ENCODE results near the gene BLTP2. TPM values are rescaled to one million over a fixed set of nuclear protein-coding genes. Genes with fewer than 3 reads are reported as not detected.

Gene BLTP2
- total RNA-seq, 2 donors from 2014 or later = 114 to 202 TPM

DNA sequence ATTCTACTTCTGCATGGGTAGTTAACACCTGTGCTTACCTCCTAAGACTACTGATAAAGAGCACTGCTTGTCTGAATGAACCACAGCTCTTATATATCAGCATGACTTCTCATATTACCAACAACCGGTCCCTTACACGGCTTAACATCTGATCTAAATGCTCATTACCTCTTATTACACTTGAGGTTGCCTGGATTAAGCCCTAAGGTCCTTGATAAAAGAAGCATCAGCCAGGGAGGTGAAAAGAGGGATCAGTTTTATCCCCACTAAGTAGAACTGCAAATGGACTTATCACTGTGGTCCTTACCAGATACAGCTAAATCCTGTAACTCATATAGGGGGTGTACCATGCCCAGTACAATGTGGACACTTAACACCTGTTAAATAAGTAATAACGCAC, 22.8 kb downstream of the BLTP2 start:
- no peak for DNase-seq
- Histone ChIP-seq H3K9me3 (no peaks in the 10 kb centered on the region), H3K4me3 (no peak overlapping the region), H3K27me3 (no peaks in the 10 kb centered on the region), H3K4me1 (no peaks in the 10 kb centered on the region), H3K27ac (no peak overlapping the region), H3K9ac (ENCODE audit: low read depth in 2 of 2, low read length in 2 of 2) (peak overlapping the region in 1 of 2 donors; percentile 6), H3K36me3 (peaks cover 28% of the 10 kb centered on the region)
- intact Hi-C loops (cut with DNase I) = no loop called here
- TF ChIP-seq, protein P1, sequence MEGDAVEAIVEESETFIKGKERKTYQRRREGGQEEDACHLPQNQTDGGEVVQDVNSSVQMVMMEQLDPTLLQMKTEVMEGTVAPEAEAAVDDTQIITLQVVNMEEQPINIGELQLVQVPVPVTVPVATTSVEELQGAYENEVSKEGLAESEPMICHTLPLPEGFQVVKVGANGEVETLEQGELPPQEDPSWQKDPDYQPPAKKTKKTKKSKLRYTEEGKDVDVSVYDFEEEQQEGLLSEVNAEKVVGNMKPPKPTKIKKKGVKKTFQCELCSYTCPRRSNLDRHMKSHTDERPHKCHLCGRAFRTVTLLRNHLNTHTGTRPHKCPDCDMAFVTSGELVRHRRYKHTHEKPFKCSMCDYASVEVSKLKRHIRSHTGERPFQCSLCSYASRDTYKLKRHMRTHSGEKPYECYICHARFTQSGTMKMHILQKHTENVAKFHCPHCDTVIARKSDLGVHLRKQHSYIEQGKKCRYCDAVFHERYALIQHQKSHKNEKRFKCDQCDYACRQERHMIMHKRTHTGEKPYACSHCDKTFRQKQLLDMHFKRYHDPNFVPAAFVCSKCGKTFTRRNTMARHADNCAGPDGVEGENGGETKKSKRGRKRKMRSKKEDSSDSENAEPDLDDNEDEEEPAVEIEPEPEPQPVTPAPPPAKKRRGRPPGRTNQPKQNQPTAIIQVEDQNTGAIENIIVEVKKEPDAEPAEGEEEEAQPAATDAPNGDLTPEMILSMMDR (IDR thresholded peaks at IDR 0.05) = no peak

DNA sequence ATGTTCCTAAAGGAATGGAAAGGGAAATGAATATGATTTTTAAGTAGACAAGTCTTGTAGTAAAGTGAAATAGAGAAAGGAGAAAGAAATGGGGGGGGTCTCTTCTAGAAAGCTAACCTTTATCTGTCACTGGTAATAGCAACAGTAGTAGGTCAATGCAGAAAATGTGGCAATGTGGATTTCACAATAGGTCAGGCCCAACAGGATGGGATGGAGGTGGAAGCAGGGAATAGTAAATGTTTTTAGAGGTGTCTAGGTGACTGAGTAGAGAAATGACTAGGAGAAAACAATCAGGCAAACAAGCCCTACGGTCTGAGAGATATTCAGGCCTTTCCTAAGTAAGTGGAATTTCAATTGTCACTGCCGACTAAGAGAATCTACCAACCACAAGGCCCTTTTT, 24.9 kb downstream of the BLTP2 start:
- Histone ChIP-seq H3K36me3 (peaks cover 44% of the 10 kb centered on the region), H3K9ac (ENCODE audit: low read depth in 2 of 2, low read length in 2 of 2) (no peak overlapping the region), H3K27me3 (no peaks in the 10 kb centered on the region), H3K27ac (no peak overlapping the region), H3K4me3 (no peak overlapping the region), H3K4me1 (no peaks in the 10 kb centered on the region), H3K9me3 (no peaks in the 10 kb centered on the region)
- no peak for DNase-seq
- TF ChIP-seq, protein P1 (IDR thresholded peaks at IDR 0.05) = no peak
- intact Hi-C loops (cut with DNase I) = no loop called here

DNA sequence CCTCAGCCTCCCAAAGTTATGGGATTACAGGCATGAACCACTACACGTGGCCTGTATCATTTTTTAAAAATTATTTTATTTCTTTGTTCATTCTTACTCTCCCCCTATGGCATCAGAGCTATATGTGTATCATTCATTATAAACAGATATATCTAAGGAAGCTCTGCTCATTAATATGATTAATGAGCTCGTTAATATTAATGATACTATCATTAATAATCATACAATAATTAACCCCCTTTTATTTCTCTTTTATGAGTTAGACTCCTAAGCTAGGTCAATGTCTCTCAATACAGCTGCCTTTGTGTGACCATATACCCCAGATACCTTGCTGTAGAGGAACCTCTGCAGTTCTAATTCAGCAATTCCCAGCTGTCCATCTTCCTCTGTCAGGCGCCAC, 26.5 kb downstream of the BLTP2 start:
- intact Hi-C loops (cut with DNase I) = no loop called here

DNA sequence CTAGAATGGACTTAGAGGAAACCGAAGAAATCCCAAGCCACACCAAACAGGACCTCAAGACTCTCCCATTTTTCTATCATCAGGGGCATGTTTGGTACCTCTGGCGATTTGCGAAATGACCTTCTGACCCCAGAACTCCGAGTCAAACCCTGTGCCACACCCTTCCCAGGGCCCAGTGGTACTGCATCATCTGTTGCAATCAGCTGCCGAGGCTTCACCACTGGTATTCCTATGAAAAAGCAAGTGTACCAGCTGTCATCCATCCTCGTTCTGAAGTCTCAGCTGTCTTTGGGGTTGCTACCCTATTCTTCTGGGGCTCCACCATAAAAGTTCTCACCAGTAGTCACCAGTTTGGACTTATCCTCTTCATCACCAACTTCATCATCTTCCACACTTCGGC, 28.7 kb downstream of the BLTP2 start:
- TF ChIP-seq, protein P1 (IDR thresholded peaks at IDR 0.05) = no peak
- intact Hi-C loops (cut with DNase I) = no loop called here
- Histone ChIP-seq H3K9ac (ENCODE audit: low read depth in 2 of 2, low read length in 2 of 2) (no peak overlapping the region), H3K27ac (no peak overlapping the region), H3K9me3 (no peaks in the 10 kb centered on the region), H3K4me3 (no peak overlapping the region), H3K4me1 (no peaks in the 10 kb centered on the region), H3K27me3 (no peaks in the 10 kb centered on the region), H3K36me3 (peaks cover 35% of the 10 kb centered on the region)
- DNase-seq = no peak

More for the DNA sequence above, 26.5 kb downstream of the BLTP2 start:
- H3K4me3 ChIP-seq = no peak overlapping the region
- no peaks in the 10 kb centered on the region for H3K4me1 ChIP-seq
- no peaks in the 10 kb centered on the region for H3K27me3 ChIP-seq
- H3K9ac ChIP-seq (ENCODE audit: low read depth in 2 of 2, low read length in 2 of 2) = no peak overlapping the region
- TF ChIP-seq, protein P1 (IDR thresholded peaks at IDR 0.05) = no peak
- DNase-seq = no peak
- no peaks in the 10 kb centered on the region for H3K9me3 ChIP-seq
- H3K36me3 ChIP-seq = peaks cover 41% of the 10 kb centered on the region
- no peak overlapping the region for H3K27ac ChIP-seq

DNA sequence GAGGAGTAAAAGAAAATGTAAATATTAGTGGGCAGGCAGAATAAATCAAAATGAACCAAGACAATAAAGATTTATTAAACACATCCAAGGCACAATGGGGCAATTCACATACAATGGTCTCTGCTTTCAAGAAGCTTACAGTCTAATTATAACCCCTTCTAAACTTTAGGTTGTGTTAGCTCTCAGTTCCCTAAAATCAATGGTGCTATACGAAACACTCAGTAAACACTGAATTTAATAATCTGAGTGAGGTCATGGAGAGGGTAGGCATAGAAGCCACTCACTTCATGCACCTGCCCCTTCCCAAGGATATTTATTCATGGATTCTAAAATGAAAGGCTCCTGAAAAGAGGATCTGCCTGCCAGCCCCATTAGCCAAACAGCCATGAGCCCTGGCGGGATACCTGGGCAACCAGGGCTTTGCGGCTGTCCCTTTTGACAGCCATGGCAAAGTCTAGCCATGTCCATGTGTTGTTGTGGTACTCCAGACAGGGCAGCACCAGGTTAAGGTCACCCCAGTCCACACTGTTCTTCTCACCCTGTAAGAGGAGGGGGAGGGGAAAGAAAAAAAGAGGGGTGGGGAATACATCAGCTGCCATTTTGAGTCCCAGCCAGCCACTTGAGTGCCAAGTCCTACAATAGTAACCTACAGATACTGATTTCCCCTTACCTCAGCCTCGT, 29.6 kb downstream of the BLTP2 start:
- no peak for DNase-seq
- no peak overlapping the region for H3K27ac ChIP-seq
- TF ChIP-seq, protein P1 (IDR thresholded peaks at IDR 0.05) = no peak
- no peak overlapping the region for H3K4me3 ChIP-seq
- H3K4me1 ChIP-seq = no peaks in the 10 kb centered on the region
- intact Hi-C loops (cut with DNase I) = no loop called here
- H3K9me3 ChIP-seq = no peaks in the 10 kb centered on the region
- H3K27me3 ChIP-seq = no peaks in the 10 kb centered on the region
- no peak overlapping the region for H3K9ac ChIP-seq (ENCODE audit: low read depth in 2 of 2, low read length in 2 of 2)
- peaks cover 33% of the 10 kb centered on the region for H3K36me3 ChIP-seq
